Measurements from ENCODE around the gene HDLBP.

Gene HDLBP

DNA sequence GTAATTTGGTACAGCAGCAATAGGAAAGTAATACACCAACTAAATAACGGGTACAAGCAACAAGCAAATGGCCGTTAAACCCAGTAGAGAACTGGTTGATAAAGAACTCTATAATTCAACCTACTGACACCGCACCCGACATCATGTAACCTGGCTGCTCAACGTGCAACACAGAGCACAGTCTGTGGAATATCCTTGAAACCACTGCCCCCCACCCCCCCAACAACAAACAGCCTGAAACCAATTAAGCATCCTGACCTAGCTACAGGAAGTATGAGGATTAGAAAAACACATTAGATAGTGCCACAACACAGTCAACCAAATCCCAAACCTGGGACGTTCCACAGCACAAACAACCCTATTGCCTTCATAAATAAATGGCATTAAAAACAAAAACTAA, 23.5 kb downstream of the HDLBP start:
- no peak for DNase-seq (ENCODE audit: low read depth)
- TF ChIP-seq, protein P1, sequence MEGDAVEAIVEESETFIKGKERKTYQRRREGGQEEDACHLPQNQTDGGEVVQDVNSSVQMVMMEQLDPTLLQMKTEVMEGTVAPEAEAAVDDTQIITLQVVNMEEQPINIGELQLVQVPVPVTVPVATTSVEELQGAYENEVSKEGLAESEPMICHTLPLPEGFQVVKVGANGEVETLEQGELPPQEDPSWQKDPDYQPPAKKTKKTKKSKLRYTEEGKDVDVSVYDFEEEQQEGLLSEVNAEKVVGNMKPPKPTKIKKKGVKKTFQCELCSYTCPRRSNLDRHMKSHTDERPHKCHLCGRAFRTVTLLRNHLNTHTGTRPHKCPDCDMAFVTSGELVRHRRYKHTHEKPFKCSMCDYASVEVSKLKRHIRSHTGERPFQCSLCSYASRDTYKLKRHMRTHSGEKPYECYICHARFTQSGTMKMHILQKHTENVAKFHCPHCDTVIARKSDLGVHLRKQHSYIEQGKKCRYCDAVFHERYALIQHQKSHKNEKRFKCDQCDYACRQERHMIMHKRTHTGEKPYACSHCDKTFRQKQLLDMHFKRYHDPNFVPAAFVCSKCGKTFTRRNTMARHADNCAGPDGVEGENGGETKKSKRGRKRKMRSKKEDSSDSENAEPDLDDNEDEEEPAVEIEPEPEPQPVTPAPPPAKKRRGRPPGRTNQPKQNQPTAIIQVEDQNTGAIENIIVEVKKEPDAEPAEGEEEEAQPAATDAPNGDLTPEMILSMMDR (conservative IDR thresholded peaks at IDR 0.05; ENCODE audit: low read length): no peak
- no peak overlapping the region for H3K4me3 ChIP-seq (ENCODE audit: low read length)

DNA sequence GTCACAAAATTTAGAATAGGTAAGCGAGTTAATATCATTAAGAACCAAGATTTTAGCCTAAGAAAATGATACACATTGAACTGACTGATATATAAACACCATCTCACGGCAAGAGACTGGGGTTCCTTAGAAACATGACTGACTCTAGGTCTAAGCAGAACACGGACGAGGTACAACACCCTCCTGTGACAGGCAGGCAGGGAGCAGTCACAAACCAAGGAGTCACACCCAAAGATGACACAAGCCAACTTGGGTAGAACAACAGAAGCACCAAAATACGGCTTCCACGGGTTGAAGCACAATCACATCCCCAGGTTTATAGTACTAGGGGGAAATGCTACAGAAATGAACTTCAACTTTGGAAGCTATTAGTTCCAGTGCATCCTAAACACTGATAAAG, 24.3 kb downstream of the HDLBP start:
- no peak for DNase-seq (ENCODE audit: low read depth)
- TF ChIP-seq, protein P1 (conservative IDR thresholded peaks at IDR 0.05; ENCODE audit: low read length): no peak
- H3K4me3 ChIP-seq (ENCODE audit: low read length): no peak overlapping the region

DNA sequence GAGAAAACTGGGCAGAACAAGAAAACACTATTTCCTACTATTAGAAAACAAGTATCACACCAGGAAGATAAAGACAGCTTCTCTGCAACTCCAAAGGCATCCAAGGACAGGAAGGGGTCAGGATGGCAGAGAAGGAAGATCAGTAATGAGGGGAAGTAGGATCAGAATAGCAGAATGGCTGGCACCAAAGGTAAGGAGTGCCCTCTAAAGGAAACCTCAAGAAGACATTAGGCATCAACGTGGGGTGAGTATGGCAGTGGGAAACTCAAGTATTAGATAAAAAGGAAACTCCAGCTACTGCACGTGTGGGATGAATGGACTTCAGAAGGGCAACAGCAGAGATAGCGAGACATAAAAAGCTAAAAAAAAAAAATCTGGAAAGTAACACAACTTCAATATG, 25.9 kb downstream of the HDLBP start:
- no peak overlapping the region for H3K4me3 ChIP-seq (ENCODE audit: low read length)
- no peak for DNase-seq (ENCODE audit: low read depth)
- TF ChIP-seq, protein P1 (conservative IDR thresholded peaks at IDR 0.05; ENCODE audit: low read length): no peak

DNA sequence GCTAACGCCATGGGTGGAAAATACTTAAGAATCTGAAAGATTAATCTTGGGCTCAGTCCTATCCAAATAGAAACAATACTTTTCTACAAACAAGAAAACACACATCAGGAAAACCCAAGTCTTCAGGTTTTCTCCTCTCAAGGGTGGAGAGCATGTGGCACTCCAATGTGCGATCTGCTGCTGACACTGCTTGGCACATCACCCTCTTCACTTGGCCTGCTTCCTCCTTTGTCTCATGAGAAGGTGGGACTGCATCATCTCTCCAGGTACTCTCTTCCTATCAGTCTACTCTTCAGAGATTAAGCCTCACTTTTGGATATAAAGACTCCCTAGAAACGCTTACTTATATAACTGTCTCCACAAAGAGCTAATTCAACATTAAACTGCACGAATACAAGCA, 26.4 kb downstream of the HDLBP start:
- no peak overlapping the region for H3K4me3 ChIP-seq (ENCODE audit: low read length)
- TF ChIP-seq, protein P1 (conservative IDR thresholded peaks at IDR 0.05; ENCODE audit: low read length): no peak
- DNase-seq (ENCODE audit: low read depth): no peak

DNA sequence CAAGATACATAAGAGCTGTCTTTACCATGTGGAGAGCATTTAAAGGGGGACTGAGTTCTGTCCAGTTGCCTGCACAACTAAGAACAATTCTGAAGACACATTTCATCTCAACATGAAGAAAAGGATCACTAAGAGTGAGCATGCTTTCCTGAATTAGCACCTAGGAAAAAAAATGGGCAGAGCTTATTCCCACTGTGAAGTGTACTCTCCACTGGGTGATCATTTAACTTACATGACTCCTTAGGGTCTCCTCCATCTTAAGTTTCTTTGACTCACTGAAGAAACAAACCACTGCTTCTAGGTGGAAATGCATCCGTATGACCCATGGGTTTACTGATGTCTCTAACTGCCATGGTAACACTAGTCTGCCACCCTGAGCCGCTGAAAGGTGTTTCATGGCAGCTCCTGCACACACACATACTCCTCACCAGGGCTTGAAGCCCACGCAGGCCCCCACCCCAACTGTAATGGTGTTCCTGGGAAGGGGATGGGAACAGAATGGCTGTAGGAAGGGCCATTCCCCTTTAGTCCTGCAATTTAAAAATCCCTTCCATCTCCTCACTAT, 27.1 kb downstream of the HDLBP start:
- no peak overlapping the region for H3K4me3 ChIP-seq (ENCODE audit: low read length)
- no peak for DNase-seq (ENCODE audit: low read depth)
- TF ChIP-seq, protein P1 (conservative IDR thresholded peaks at IDR 0.05; ENCODE audit: low read length): no peak

DNA sequence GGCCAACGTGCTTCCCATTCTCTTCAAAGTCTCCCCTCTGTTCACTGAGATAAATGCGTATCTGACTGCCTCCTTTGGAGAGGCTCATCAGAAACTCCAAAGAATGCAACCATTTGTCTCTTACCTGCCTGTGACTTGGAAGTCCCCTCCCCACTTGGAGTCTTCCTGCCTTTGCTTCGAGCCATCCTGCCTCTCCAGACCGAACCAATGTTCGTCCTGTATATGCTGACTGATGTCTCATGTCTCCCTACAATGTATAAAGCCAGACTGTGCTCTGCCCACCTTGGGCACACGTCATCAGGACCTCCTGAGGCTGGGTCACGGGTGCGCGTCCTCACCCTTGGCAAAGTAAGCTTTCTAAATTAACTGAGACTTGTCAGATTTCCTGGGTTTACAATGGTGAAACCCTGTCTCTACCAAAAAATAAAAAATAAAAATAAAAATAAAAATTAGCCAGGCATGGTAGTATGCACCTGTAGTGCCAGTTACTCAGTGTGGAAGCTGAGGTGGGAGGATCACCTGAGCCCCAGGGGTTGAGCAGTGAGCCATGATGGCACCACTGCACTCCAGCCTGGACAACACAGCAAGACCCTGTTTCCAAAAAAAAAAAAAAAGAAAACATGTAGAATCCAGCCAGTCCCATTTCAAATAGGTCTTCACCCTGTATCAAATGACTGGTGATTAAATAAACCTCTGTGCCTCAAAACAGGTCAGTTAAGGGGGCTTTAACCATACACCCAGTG, 29.0 kb downstream of the HDLBP start:
- no peak for DNase-seq (ENCODE audit: low read depth)
- TF ChIP-seq, protein P1 (conservative IDR thresholded peaks at IDR 0.05; ENCODE audit: low read length): no peak

DNA sequence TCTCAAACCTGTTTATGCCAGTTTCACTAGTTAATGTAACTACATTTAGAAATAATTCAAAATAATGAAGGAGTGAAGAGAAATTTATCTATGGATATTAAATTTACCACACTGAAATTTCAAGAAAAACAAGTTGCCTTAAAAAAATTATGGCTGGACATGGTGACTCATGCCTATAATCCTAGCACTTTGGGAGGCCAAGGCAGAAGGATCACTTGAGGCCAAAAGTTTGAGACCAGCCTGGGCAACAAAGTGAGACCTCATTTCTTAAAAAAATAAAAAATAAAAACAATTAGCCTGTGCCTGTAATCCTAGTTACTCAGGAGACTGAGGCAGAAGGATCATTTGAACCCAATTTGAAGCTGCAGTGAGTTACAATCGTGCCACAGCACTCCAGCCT, 29.9 kb downstream of the HDLBP start:
- no peak overlapping the region for H3K4me3 ChIP-seq (ENCODE audit: low read length)
- DNase-seq (ENCODE audit: low read depth): no peak
- TF ChIP-seq, protein P1 (conservative IDR thresholded peaks at IDR 0.05; ENCODE audit: low read length): no peak

More for the DNA sequence above, 29.0 kb downstream of the HDLBP start:
- H3K4me3 ChIP-seq (ENCODE audit: low read length): no peak overlapping the region

Data from AG10803 (cell line).